Keratinocyte (primary cell): ENCODE data around the gene LSM14B.

ENCODE experiments used
- EZH2 ChIP-seq: IDR thresholded peaks from one replicate; pipeline ENCODE4 v1.6.1; 2012; ENCODE audit warnings: inconsistent platforms, mild to moderate bottlenecking, low read length, moderate library complexity
- TF ChIP-seq, protein P1 (sequence below), 3 experiments: IDR thresholded peaks in 1 of 3; conservative IDR thresholded peaks in 1 of 3; optimal IDR thresholded peaks in 1 of 3; 2 replicates in 2 of 3; 3 replicates in 1 of 3; pipeline versions ENCODE3 to v1.5.1; 2011; ENCODE audit warnings: low read length in 3 of 3, mild to moderate bottlenecking in 3 of 3, moderate library complexity in 2 of 3, control low read depth in 1 of 3, inconsistent platforms in 1 of 3; ENCODE audit not compliant: insufficient read depth in 2 of 3; ENCODE audit errors: extremely low read depth in 1 of 3

DNA sequence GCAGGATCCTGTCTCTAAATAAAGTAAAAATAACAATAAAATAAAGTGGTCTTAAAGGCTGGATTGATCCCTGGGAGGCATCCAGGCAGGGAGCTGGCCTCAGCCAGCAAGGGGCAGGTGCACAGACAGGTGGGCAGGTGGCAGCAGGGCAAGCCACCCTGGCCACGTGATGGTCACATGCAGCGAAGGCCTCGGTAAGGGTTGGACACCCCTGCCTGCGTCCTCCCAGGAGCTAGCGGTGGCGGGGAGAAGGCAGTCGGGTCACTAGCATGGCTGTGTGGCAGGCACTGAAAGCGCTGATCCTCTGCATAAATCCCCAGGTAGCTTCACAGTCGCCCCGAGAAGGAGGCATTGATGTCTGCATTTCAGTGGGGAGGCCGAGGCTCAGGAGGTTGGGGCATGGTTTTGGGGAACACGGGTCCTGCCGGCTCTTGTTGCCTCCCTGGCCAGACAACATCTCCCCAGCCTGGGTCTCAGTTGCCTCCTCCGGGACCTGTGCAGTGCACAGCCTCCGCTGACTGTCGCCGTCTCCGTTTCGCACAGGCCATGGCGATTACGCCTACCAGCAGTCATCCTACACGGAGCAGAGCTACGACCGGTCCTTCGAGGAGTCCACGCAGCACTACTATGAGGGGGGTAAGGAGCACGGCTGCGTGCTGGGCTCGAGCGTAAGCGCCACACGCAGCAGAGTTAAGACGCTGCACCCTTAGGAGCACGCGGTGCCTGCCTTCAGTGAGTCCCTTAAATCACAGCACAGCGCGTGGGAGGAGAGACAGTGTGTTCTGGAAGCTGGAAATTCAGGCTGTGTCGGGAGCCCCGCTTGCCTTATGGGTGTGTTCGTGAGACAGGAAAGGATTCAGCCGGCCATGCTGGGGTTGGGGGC lies 42.8 kb downstream of the LSM14B start:
- TF ChIP-seq, protein P1, sequence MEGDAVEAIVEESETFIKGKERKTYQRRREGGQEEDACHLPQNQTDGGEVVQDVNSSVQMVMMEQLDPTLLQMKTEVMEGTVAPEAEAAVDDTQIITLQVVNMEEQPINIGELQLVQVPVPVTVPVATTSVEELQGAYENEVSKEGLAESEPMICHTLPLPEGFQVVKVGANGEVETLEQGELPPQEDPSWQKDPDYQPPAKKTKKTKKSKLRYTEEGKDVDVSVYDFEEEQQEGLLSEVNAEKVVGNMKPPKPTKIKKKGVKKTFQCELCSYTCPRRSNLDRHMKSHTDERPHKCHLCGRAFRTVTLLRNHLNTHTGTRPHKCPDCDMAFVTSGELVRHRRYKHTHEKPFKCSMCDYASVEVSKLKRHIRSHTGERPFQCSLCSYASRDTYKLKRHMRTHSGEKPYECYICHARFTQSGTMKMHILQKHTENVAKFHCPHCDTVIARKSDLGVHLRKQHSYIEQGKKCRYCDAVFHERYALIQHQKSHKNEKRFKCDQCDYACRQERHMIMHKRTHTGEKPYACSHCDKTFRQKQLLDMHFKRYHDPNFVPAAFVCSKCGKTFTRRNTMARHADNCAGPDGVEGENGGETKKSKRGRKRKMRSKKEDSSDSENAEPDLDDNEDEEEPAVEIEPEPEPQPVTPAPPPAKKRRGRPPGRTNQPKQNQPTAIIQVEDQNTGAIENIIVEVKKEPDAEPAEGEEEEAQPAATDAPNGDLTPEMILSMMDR (optimal IDR thresholded peaks at IDR 0.05 in 1 of 3, IDR thresholded peaks at IDR 0.05 in 1 of 3, conservative IDR thresholded peaks at IDR 0.05 in 1 of 3; ENCODE audit: extremely low read depth in 1 of 3, insufficient read depth in 2 of 3, low read length in 3 of 3): no peak
- TF ChIP-seq EZH2: no peak
